ENCODE data around the gene OTOF. TPM values are rescaled to one million over a fixed set of nuclear protein-coding genes. Genes with fewer than 3 reads are reported as not detected.

Gene OTOF
- total and polyA plus RNA-seq, 4 donors = 1.6 to 6.6 (median 5.5) TPM

DNA sequence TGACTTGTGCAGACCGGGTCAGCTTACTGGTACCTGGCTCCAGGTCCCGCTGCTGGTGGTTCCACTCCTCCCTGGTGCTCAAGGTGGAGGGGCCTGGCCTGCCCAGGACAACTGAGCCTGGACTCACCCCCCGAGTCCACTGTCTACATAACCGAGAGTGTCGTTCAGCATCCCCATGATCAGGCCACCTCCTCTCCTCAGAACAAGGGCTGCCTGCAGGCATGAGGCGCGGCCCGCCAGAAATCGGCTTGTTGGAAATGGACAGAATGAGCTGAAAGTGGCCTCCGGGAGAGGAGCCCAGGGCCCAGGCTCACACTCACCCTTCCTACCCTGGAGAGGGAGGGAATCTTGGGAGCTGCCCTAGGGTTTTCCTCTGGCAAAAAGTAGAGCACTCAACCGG, 38.9 kb upstream of the OTOF start:
- Histone ChIP-seq H3K4me3 (ENCODE audit: low read depth, low read length) (no peak overlapping the region), H3K36me3 (ENCODE audit: control insufficient read depth, insufficient read depth, low read length) (peaks cover 7% of the 10 kb centered on the region), H3K4me1 (ENCODE audit: control insufficient read depth, insufficient read depth, low read length) (no peaks in the 10 kb centered on the region), H3K9me3 (ENCODE audit: control insufficient read depth, insufficient read depth, low read length) (no peaks in the 10 kb centered on the region), H3K27me3 (ENCODE audit: control insufficient read depth, insufficient read depth, low read length) (no peaks in the 10 kb centered on the region), H3K27ac (ENCODE audit: low read depth, low read length) (no peak overlapping the region)
- no peak for DNase-seq (ENCODE audit: low read depth in 4 of 6, low spot score in 6 of 6)
- 90% methylated on average over 4 of the region's 11 CpGs for WGBS (ENCODE audit: insufficient coverage)

- Histone ChIP-seq H3K4me1 (ENCODE audit: control insufficient read depth, insufficient read depth, low read length) (no peaks in the 10 kb centered on the region), H3K27ac (ENCODE audit: low read depth, low read length) (no peak overlapping the region), H3K9me3 (ENCODE audit: control insufficient read depth, insufficient read depth, low read length) (no peaks in the 10 kb centered on the region), H3K27me3 (ENCODE audit: control insufficient read depth, insufficient read depth, low read length) (no peaks in the 10 kb centered on the region), H3K36me3 (ENCODE audit: control insufficient read depth, insufficient read depth, low read length) (peaks cover 7% of the 10 kb centered on the region), H3K4me3 (ENCODE audit: low read depth, low read length) (no peak overlapping the region)
- WGBS (ENCODE audit: insufficient coverage) = 91% methylated on average over 9 of the region's 10 CpGs
- DNase-seq (ENCODE audit: low read depth in 4 of 6, low spot score in 6 of 6) = no peak
Measured at GRCh38 chr2:26516246-26516645, 38.3 kb upstream of the OTOF start.

DNA sequence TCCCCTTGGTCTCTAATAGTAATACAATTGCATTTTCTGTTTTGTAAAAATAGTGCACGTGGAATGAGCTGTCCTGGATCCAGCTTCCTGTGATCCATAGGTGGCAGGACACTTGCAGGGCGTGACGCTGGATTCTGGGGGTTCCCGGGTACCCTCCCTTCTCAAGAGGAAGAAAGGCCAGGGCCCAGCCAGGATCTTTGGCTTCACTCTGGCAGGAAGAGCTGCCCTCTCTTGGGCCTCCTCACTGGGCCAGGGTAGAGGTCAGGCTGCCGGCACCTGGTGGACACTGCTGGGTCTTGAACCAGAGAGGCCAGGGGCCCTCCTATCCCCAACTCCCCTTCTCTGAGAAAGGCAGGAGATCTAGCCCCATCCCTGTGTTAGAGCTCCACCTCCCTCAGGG, 37.8 kb upstream of the OTOF start:
- no peak for DNase-seq (ENCODE audit: low read depth in 4 of 6, low spot score in 6 of 6)
- no peak overlapping the region for H3K4me3 ChIP-seq (ENCODE audit: low read depth, low read length)
- H3K27me3 ChIP-seq (ENCODE audit: control insufficient read depth, insufficient read depth, low read length) = no peaks in the 10 kb centered on the region
- no peaks in the 10 kb centered on the region for H3K4me1 ChIP-seq (ENCODE audit: control insufficient read depth, insufficient read depth, low read length)
- 88% methylated on average over 4 of the region's 5 CpGs for WGBS (ENCODE audit: insufficient coverage)
- H3K9me3 ChIP-seq (ENCODE audit: control insufficient read depth, insufficient read depth, low read length) = no peaks in the 10 kb centered on the region
- H3K36me3 ChIP-seq (ENCODE audit: control insufficient read depth, insufficient read depth, low read length) = peaks cover 7% of the 10 kb centered on the region
- no peak overlapping the region for H3K27ac ChIP-seq (ENCODE audit: low read depth, low read length)

DNA sequence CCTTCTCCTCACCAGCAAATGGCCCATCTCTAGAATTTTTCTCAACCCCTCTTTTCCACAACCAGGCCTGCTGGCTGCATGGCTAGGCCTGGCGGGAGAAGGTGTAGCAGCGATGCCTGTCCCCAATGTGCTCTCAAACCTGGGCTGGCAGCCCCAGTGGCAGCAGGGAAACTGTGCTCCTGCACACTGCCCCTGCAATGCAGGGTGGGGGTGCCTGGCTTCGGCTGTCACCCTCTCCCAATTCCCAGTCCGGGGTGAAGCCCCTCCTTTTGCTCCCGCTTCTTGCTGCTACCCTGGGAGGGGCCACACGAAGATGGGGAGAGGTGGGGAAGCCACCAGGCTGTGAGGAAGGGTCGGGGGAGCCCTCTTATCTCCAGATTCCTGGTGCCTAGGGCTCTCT, 36.1 kb upstream of the OTOF start:
- WGBS (ENCODE audit: insufficient coverage) = 88% methylated on average over 7 of the region's 7 CpGs
- H3K36me3 ChIP-seq (ENCODE audit: control insufficient read depth, insufficient read depth, low read length) = peaks cover 7% of the 10 kb centered on the region

GRCh38 chr2:26513261-26513660, 35.3 kb upstream of the OTOF start:
- no peak for DNase-seq (ENCODE audit: low read depth in 4 of 6, low spot score in 6 of 6)
- Histone ChIP-seq H3K27ac (ENCODE audit: low read depth, low read length) (no peak overlapping the region), H3K9me3 (ENCODE audit: control insufficient read depth, insufficient read depth, low read length) (no peaks in the 10 kb centered on the region), H3K27me3 (ENCODE audit: control insufficient read depth, insufficient read depth, low read length) (no peaks in the 10 kb centered on the region), H3K4me1 (ENCODE audit: control insufficient read depth, insufficient read depth, low read length) (no peaks in the 10 kb centered on the region), H3K4me3 (ENCODE audit: low read depth, low read length) (no peak overlapping the region), H3K36me3 (ENCODE audit: control insufficient read depth, insufficient read depth, low read length) (peaks cover 7% of the 10 kb centered on the region)
- 77% methylated on average over 4 of the region's 9 CpGs for WGBS (ENCODE audit: insufficient coverage)

More for the DNA sequence above, 36.1 kb upstream of the OTOF start:
- DNase-seq (ENCODE audit: low read depth in 4 of 6, low spot score in 6 of 6) = no peak
- Histone ChIP-seq H3K27me3 (ENCODE audit: control insufficient read depth, insufficient read depth, low read length) (no peaks in the 10 kb centered on the region), H3K4me1 (ENCODE audit: control insufficient read depth, insufficient read depth, low read length) (no peaks in the 10 kb centered on the region), H3K27ac (ENCODE audit: low read depth, low read length) (no peak overlapping the region), H3K4me3 (ENCODE audit: low read depth, low read length) (no peak overlapping the region), H3K9me3 (ENCODE audit: control insufficient read depth, insufficient read depth, low read length) (no peaks in the 10 kb centered on the region)

DNA sequence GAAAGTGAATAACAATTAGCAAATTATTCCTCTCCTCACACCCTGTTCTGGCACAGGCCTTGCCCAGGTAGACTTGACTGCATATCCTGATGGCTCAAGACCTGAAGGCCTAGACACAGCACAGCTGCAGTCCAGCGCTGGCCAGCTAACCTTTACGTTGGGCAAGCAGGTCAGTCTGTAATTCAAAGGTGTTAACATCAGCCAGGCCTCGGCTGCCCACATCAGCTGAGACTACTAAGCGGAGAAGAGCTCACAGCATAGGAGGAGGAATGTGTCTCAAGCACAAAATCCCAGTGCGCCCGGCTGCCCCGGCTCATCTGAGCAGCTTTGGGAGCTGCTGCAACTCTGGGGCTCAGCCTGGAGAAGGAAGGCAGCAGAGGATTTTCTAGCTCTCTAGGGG, 33.5 kb upstream of the OTOF start:
- H3K9me3 ChIP-seq (ENCODE audit: control insufficient read depth, insufficient read depth, low read length) = no peaks in the 10 kb centered on the region
- H3K36me3 ChIP-seq (ENCODE audit: control insufficient read depth, insufficient read depth, low read length) = peaks cover 7% of the 10 kb centered on the region
- no peak overlapping the region for H3K27ac ChIP-seq (ENCODE audit: low read depth, low read length)
- 88% methylated on average over 7 of the region's 7 CpGs for WGBS (ENCODE audit: insufficient coverage)
- DNase-seq (ENCODE audit: low read depth in 4 of 6, low spot score in 6 of 6) = no peak
- H3K4me3 ChIP-seq (ENCODE audit: low read depth, low read length) = no peak overlapping the region
- H3K27me3 ChIP-seq (ENCODE audit: control insufficient read depth, insufficient read depth, low read length) = no peaks in the 10 kb centered on the region
- no peaks in the 10 kb centered on the region for H3K4me1 ChIP-seq (ENCODE audit: control insufficient read depth, insufficient read depth, low read length)

GRCh38 chr2:26510344-26510973, 32.5 kb upstream of the OTOF start:
- WGBS (ENCODE audit: insufficient coverage) = 86% methylated on average over 12 of the region's 21 CpGs
- Histone ChIP-seq H3K27me3 (ENCODE audit: control insufficient read depth, insufficient read depth, low read length) (no peaks in the 10 kb centered on the region), H3K4me1 (ENCODE audit: control insufficient read depth, insufficient read depth, low read length) (no peaks in the 10 kb centered on the region), H3K4me3 (ENCODE audit: low read depth, low read length) (no peak overlapping the region), H3K36me3 (ENCODE audit: control insufficient read depth, insufficient read depth, low read length) (no peaks in the 10 kb centered on the region), H3K9me3 (ENCODE audit: control insufficient read depth, insufficient read depth, low read length) (no peaks in the 10 kb centered on the region), H3K27ac (ENCODE audit: low read depth, low read length) (no peak overlapping the region)
- no peak for DNase-seq (ENCODE audit: low read depth in 4 of 6, low spot score in 6 of 6)

DNA sequence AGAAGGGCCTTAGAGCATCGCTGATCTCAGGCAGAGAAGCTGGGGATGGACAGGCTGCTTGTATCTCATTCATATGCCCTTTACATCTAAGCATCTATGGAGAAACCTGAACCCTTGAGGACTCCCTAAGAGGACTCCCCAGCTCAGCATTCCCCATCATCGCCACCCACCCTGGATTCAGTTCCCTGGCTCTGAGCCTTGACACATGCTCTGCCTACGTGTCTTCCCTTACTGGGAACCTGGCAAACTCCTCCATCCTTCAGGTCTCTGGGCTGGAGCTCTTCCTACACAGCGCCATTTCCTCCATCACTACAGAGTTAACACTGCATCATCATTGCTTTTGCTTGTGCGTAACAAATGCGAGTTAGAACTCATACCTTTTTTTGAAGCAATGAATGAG, 31.2 kb upstream of the OTOF start:
- H3K4me3 ChIP-seq (ENCODE audit: low read depth, low read length) = no peak overlapping the region
- peaks cover under 1% of the 10 kb centered on the region for H3K4me1 ChIP-seq (ENCODE audit: control insufficient read depth, insufficient read depth, low read length)
- H3K9me3 ChIP-seq (ENCODE audit: control insufficient read depth, insufficient read depth, low read length) = no peaks in the 10 kb centered on the region
- WGBS (ENCODE audit: insufficient coverage) = 97% methylated on average over 5 of the region's 6 CpGs
- H3K36me3 ChIP-seq (ENCODE audit: control insufficient read depth, insufficient read depth, low read length) = no peaks in the 10 kb centered on the region
- H3K27ac ChIP-seq (ENCODE audit: low read depth, low read length) = no peak overlapping the region
- H3K27me3 ChIP-seq (ENCODE audit: control insufficient read depth, insufficient read depth, low read length) = no peaks in the 10 kb centered on the region
- no peak for DNase-seq (ENCODE audit: low read depth in 4 of 6, low spot score in 6 of 6)

DNA sequence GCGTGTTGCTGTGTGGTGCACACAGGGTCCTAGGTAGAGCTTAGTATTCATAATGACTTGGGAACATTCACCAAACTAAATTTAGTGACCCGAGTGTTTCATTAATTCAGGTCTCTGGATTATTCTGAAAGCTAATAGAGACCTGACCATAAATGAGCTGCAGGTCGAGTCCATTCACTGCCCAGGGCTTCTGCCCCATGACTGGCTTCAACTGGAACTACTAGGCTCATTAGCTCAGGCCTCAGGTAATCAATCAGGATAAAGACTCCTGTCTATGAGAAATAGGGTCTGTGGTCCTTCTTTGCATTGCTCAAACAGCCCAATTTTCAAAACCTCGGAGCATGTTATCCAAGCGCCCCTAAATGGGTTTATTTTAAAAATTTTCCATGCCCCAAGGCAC, 30.0 kb upstream of the OTOF start:
- 65% methylated on average over 3 of the region's 5 CpGs for WGBS (ENCODE audit: insufficient coverage)

GRCh38 chr2:26507088-26507487, 29.2 kb upstream of the OTOF start:
- Histone ChIP-seq H3K9me3 (ENCODE audit: control insufficient read depth, insufficient read depth, low read length) (no peaks in the 10 kb centered on the region), H3K27ac (ENCODE audit: low read depth, low read length) (no peak overlapping the region), H3K27me3 (ENCODE audit: control insufficient read depth, insufficient read depth, low read length) (peaks cover 10% of the 10 kb centered on the region), H3K4me1 (ENCODE audit: control insufficient read depth, insufficient read depth, low read length) (peaks cover 15% of the 10 kb centered on the region), H3K36me3 (ENCODE audit: control insufficient read depth, insufficient read depth, low read length) (peaks cover 3% of the 10 kb centered on the region), H3K4me3 (ENCODE audit: low read depth, low read length) (no peak overlapping the region)
- no peak for DNase-seq (ENCODE audit: low read depth in 4 of 6, low spot score in 6 of 6)

More for the DNA sequence above, 30.0 kb upstream of the OTOF start:
- H3K27ac ChIP-seq (ENCODE audit: low read depth, low read length) = no peak overlapping the region
- H3K9me3 ChIP-seq (ENCODE audit: control insufficient read depth, insufficient read depth, low read length) = no peaks in the 10 kb centered on the region
- no peak for DNase-seq (ENCODE audit: low read depth in 4 of 6, low spot score in 6 of 6)
- H3K27me3 ChIP-seq (ENCODE audit: control insufficient read depth, insufficient read depth, low read length) = peaks cover 10% of the 10 kb centered on the region
- H3K4me3 ChIP-seq (ENCODE audit: low read depth, low read length) = no peak overlapping the region
- H3K36me3 ChIP-seq (ENCODE audit: control insufficient read depth, insufficient read depth, low read length) = peaks cover 2% of the 10 kb centered on the region
- peaks cover 12% of the 10 kb centered on the region for H3K4me1 ChIP-seq (ENCODE audit: control insufficient read depth, insufficient read depth, low read length)
